ENCODE measurements around the gene DISP1. TPM values are rescaled to one million over a fixed set of nuclear protein-coding genes. Genes with fewer than 3 reads are reported as not detected.

The DISP1 gene
- total and polyA plus RNA-seq, 7 donors, result 1.4 to 5.8 (median 3.2) TPM

DNA sequence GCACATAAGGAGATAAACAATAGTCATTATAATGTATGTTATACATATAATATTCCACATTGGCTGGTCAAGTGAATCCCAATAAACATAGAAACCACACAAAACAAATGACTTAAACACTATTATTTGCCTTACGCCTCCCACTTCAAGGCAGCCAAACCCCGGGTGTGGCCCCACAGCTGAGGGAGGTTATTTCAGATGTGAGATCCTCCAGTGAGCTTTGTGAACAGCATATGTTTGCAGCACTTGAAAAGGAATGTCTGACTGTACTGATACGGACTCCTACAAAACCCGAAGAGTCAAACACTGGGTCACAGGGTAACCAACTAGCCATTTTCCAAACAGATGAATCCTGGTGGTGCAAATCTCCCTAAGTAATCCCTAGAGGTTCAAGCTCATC, 27.1 kb upstream of the DISP1 start:
- intact Hi-C loops (cut with DNase I), result no loop called here
- 66 to 79% (median 71%) methylated on average over 4 of the region's 4 CpGs for WGBS, 3 donors
- H3K4me1 ChIP-seq, result no peaks in the 10 kb centered on the region

DNA sequence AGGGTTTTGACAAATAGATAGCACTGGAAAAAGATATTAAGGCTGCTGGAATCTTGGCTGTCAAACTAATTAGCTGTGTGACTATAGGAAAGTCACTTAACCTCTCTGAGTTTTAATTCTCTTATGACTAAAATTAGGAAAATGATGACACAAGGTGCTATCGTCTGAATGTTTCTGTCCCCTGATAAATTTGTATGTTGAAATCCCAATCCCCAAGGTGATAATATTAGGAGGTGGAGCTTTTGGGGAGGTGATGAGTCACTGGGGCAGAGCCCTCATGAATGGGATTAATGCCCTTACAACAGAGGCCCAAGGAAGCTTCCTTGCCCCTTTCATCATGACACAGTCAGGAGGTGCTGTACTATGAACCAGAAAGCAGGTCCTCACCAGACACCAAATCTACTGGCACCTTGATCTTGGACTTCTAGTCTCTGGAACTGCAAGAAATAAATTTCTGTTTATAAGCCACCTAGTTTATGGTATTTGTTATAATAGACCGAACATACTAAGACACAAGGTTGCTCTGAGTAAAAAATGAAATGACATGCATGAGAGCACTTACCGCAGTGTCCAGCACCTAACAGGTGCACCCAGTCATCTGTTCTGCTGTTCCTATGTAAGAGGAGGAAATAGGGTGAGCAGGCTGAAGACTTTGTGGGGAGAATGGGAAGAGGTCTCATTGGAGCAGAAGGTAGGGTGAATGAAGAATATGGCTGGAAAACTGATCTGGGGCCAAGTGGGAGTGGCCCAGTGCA, 26.3 kb upstream of the DISP1 start:
- H3K4me3 ChIP-seq, result no peak overlapping the region
- intact Hi-C loops (cut with DNase I), result no loop called here
- H3K36me3 ChIP-seq (ENCODE audit: insufficient read depth in 1 of 2, low read depth in 1 of 2), result no peaks in the 10 kb centered on the region
- TF ChIP-seq, protein P1, sequence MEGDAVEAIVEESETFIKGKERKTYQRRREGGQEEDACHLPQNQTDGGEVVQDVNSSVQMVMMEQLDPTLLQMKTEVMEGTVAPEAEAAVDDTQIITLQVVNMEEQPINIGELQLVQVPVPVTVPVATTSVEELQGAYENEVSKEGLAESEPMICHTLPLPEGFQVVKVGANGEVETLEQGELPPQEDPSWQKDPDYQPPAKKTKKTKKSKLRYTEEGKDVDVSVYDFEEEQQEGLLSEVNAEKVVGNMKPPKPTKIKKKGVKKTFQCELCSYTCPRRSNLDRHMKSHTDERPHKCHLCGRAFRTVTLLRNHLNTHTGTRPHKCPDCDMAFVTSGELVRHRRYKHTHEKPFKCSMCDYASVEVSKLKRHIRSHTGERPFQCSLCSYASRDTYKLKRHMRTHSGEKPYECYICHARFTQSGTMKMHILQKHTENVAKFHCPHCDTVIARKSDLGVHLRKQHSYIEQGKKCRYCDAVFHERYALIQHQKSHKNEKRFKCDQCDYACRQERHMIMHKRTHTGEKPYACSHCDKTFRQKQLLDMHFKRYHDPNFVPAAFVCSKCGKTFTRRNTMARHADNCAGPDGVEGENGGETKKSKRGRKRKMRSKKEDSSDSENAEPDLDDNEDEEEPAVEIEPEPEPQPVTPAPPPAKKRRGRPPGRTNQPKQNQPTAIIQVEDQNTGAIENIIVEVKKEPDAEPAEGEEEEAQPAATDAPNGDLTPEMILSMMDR (IDR thresholded peaks at IDR 0.05), result no peak
- no peaks in the 10 kb centered on the region for H3K4me1 ChIP-seq
- peaks cover 0 to 2% (median 0%) of the 10 kb centered on the region in 3 donors for H3K27me3 ChIP-seq (ENCODE audit: insufficient read depth in 3 of 3, low read length in 2 of 3)
- no peaks in the 10 kb centered on the region for H3K9me3 ChIP-seq
- WGBS, 3 donors, result 76 to 81% (median 77%) methylated on average over 3 of the region's 3 CpGs
- H3K27ac ChIP-seq, result no peak overlapping the region
- ATAC-seq (no peak), DNase-seq (no peak)

More for the DNA sequence above, 27.1 kb upstream of the DISP1 start:
- DNase-seq (no peak), ATAC-seq (no peak)
- no peak overlapping the region for H3K4me3 ChIP-seq
- peaks cover 0 to 2% (median 0%) of the 10 kb centered on the region in 3 donors for H3K27me3 ChIP-seq (ENCODE audit: insufficient read depth in 3 of 3, low read length in 2 of 3)
- no peak overlapping the region for H3K27ac ChIP-seq
- no peaks in the 10 kb centered on the region for H3K9me3 ChIP-seq
- no peaks in the 10 kb centered on the region for H3K36me3 ChIP-seq (ENCODE audit: insufficient read depth in 1 of 2, low read depth in 1 of 2)
- TF ChIP-seq, protein P1 (IDR thresholded peaks at IDR 0.05), result no peak

DNA sequence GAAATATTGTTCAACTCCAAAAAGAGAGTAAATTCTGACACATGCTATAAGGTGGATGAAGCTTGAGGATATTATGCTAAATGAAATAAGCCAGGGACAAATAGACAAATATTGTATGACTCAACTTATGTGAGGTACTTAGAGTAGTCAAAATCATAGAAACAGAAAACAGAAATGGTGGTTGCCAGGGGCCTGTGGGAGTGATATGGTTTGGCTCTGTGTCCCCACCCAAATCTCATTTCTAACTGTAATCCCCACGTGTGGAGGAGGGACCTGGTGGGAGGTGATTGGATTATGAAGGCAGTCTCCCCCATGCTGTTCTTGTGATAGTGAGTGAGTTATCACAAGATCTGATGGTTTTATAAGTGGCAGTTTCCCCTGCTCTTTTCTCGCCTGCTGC, 24.7 kb upstream of the DISP1 start:
- peaks cover 0 to 2% (median 0%) of the 10 kb centered on the region in 3 donors for H3K27me3 ChIP-seq (ENCODE audit: insufficient read depth in 3 of 3, low read length in 2 of 3)
- H3K27ac ChIP-seq, result no peak overlapping the region
- no peak overlapping the region for H3K4me3 ChIP-seq
- DNase-seq (no peak), ATAC-seq (no peak)
- no peaks in the 10 kb centered on the region for H3K36me3 ChIP-seq (ENCODE audit: insufficient read depth in 1 of 2, low read depth in 1 of 2)
- 81 to 86% (median 82%) methylated on average over 2 of the region's 2 CpGs for WGBS, 3 donors
- no peaks in the 10 kb centered on the region for H3K4me1 ChIP-seq
- H3K9me3 ChIP-seq, result no peaks in the 10 kb centered on the region
- intact Hi-C loops (cut with DNase I), result loop anchor here (2.0 to 10.0 kb wide), 3 partner anchors 292 to 335 kb away; no protein-coding TSS in a partner anchor
- TF ChIP-seq, protein P1 (IDR thresholded peaks at IDR 0.05), result no peak

DNA sequence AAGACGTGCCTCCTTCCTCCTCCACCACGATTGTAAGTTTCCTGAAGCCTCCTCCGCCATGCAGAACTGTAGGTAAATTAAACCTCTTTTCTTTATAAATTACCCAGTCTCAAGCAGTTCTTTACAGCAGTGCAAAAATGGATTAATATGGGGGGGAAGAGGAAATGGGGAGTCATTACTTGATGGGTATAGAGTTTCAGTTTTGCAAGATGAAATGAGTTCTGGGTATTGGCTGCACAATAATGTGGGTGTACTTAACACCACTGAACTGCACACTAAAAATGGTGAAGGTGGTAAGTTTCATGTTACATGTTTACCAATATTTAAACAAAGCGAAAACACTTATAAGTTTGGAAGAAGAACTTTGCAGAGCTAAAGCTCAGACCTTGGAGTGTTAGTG, 24.3 kb upstream of the DISP1 start:
- no peak overlapping the region for H3K27ac ChIP-seq
- no peaks in the 10 kb centered on the region for H3K4me1 ChIP-seq
- no peak for DNase-seq
- WGBS, 3 donors, result 86 to 97% (median 91%) methylated on average over 4 of the region's 4 CpGs
- TF ChIP-seq, protein P1 (IDR thresholded peaks at IDR 0.05), result no peak
- intact Hi-C loops (cut with DNase I), result loop anchor here (2.0 to 10.0 kb wide), 3 partner anchors 292 to 334 kb away; no protein-coding TSS in a partner anchor
- no peak for ATAC-seq
- peaks cover 0 to 2% (median 0%) of the 10 kb centered on the region in 3 donors for H3K27me3 ChIP-seq (ENCODE audit: insufficient read depth in 3 of 3, low read length in 2 of 3)
- H3K4me3 ChIP-seq, result no peak overlapping the region
- no peaks in the 10 kb centered on the region for H3K9me3 ChIP-seq
- H3K36me3 ChIP-seq (ENCODE audit: insufficient read depth in 1 of 2, low read depth in 1 of 2), result no peaks in the 10 kb centered on the region

Measured in psoas muscle (tissue), 8 donors.